ENCODE results near the gene DGAT2L6.

DNA sequence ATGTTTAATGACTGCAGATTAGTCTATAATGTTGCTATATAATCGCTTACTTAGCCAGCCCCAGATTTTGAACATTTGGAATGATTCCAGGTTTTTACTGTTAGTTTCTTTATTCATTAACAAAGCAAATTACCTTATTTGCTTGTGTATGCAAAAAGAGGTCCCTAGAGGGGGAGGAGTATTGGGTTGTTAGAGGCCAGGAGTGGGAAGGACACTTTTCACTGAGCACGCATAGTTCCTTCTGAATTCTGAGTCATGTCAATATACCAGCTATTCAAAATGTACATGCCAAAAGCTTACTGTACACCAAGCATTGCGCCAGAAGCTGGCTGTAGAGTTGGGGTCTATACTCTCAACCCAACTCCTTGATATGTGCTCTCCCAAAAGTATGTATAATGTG lies 5.1 kb upstream of the DGAT2L6 start:
- TF ChIP-seq, protein P1, sequence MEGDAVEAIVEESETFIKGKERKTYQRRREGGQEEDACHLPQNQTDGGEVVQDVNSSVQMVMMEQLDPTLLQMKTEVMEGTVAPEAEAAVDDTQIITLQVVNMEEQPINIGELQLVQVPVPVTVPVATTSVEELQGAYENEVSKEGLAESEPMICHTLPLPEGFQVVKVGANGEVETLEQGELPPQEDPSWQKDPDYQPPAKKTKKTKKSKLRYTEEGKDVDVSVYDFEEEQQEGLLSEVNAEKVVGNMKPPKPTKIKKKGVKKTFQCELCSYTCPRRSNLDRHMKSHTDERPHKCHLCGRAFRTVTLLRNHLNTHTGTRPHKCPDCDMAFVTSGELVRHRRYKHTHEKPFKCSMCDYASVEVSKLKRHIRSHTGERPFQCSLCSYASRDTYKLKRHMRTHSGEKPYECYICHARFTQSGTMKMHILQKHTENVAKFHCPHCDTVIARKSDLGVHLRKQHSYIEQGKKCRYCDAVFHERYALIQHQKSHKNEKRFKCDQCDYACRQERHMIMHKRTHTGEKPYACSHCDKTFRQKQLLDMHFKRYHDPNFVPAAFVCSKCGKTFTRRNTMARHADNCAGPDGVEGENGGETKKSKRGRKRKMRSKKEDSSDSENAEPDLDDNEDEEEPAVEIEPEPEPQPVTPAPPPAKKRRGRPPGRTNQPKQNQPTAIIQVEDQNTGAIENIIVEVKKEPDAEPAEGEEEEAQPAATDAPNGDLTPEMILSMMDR (conservative IDR thresholded peaks at IDR 0.05; ENCODE audit: low read length), result no peak
- no peak for TF ChIP-seq EZH2phosphoT487 (IDR thresholded peaks at IDR 0.05; ENCODE audit: borderline replicate concordance)
